Thymus (tissue), 11 donors: Measurements from ENCODE around the gene ZNF710. TPM values are rescaled to one million over a fixed set of nuclear protein-coding genes. Genes with fewer than 3 reads are reported as not detected.

Source experiments
- DNase-seq, 9 donors: peaks; one replicate each; pipeline ENCODE4 v3.0.0-alpha.2; 2013; ENCODE audit warnings: low spot score in 9 of 9, low read depth in 6 of 9, missing footprints in 1 of 9
- H3K27ac ChIP-seq, 2 donors: one replicate each; pipeline ENCODE4 v1.5.1; 2013; ENCODE audit warnings: control low read depth in 1 of 2, low read depth in 1 of 2, low read length in 1 of 2, mild to moderate bottlenecking in 1 of 2, moderate library complexity in 1 of 2
- H3K27me3 ChIP-seq, 2 donors: one replicate each; pipeline ENCODE4 v1.5.1; 2013; ENCODE audit warnings: low read length in 1 of 2; ENCODE audit not compliant: control insufficient read depth in 2 of 2, insufficient read depth in 1 of 2
- H3K36me3 ChIP-seq, 2 donors: one replicate each; pipeline ENCODE4 v1.5.1; 2013; ENCODE audit warnings: low read length in 1 of 2, mild to moderate bottlenecking in 1 of 2, moderate library complexity in 1 of 2; ENCODE audit not compliant: control insufficient read depth in 2 of 2, insufficient read depth in 2 of 2
- H3K4me1 ChIP-seq, 2 donors: one replicate each; pipeline ENCODE4 v1.5.1; 2013; ENCODE audit warnings: low read length in 2 of 2; ENCODE audit not compliant: control insufficient read depth in 2 of 2, insufficient read depth in 2 of 2
- H3K4me3 ChIP-seq, 2 donors: one replicate each; pipeline ENCODE4 v1.5.1; 2013; ENCODE audit warnings: low read length in 2 of 2, control low read depth in 1 of 2, mild to moderate bottlenecking in 1 of 2
- H3K9me3 ChIP-seq, 2 donors: one replicate each; pipeline ENCODE4 v1.5.1; 2013; ENCODE audit warnings: low read length in 1 of 2, mild to moderate bottlenecking in 1 of 2; ENCODE audit not compliant: control insufficient read depth in 2 of 2, insufficient read depth in 1 of 2
- WGBS: extraction: QIAGEN DNeasy Blood & Tissue Kit; methylation state at CpG from one replicate; pipeline ENCODE4 v1.1.7; 2013; 5-methylcytosine and 5-hydroxymethylcytosine counted together
- polyA plus RNA-seq: library from polyadenylated mRNA; stranded (reverse); fragments of 200-250 nt; gene quantifications from one replicate; pipeline ENCODE4 v1.2.3, GENCODE V29; 2013
- total RNA-seq: library from RNA; stranded (reverse); fragments of 120-200 nt; gene quantifications from one replicate; pipeline ENCODE4 v1.2.4, GENCODE V29; 2013
- donor health status: healthy.

The ZNF710 gene
- total and polyA plus RNA-seq, 2 donors = 12.5 to 21.9 TPM

DNA sequence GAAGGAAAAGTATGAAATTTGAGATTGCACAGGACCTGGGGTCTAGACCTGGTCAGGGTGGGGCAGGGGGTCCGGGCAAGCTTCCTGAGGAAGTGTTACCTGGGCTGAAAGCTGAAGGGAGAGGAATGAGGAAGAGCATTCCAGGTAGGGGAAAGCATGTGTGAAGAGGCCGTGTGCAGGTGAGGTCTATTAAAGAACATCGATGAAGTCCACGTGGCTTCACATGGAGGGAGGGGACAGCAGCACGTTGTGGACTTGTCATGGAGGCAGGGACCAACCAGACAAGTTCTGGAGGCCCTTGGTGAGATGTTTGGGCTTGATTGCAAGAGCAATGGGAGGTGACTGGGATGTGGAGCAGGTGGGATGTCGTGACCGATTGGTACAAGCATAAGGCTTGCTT is 54.1 kb downstream of the ZNF710 start:
- Histone ChIP-seq H3K36me3 (peaks cover 0 to 3% of the 10 kb centered on the region in 2 donors), H3K4me3 (no peak overlapping the region), H3K27me3 (no peaks in the 10 kb centered on the region), H3K4me1 (peaks cover 8 to 60% of the 10 kb centered on the region in 2 donors), H3K9me3 (peaks cover 0 to 10% of the 10 kb centered on the region in 2 donors), H3K27ac (no peak overlapping the region)
- DNase-seq = no peak
- 93% methylated on average over 7 of the region's 7 CpGs for WGBS

DNA sequence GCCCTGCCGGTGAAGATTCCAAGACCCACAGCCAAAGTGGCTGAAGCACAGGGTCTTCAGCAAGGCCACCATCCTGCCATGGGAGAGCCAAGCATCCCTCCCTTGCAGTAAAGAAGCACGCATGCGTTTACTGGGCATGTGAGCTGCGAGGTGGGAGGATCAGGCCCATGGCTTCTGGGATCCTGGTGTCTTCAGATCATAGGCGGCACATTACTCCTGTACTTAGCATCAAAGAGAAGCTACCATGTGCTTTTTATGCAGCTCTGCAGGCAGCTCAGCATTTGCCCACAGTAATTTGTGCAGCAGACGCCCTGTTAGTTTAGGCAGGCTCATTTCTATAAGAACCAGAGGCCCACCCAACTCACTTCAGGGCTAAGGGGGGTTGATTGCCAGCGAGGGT is 55.4 kb downstream of the ZNF710 start:
- Histone ChIP-seq H3K4me1 (peaks cover 9 to 73% of the 10 kb centered on the region in 2 donors), H3K4me3 (no peak overlapping the region), H3K27me3 (no peaks in the 10 kb centered on the region), H3K36me3 (peaks cover 0 to 3% of the 10 kb centered on the region in 2 donors), H3K9me3 (peaks cover 0 to 10% of the 10 kb centered on the region in 2 donors), H3K27ac (no peak overlapping the region)
- WGBS = 96% methylated on average over 7 of the region's 7 CpGs
- DNase-seq = no peak

DNA sequence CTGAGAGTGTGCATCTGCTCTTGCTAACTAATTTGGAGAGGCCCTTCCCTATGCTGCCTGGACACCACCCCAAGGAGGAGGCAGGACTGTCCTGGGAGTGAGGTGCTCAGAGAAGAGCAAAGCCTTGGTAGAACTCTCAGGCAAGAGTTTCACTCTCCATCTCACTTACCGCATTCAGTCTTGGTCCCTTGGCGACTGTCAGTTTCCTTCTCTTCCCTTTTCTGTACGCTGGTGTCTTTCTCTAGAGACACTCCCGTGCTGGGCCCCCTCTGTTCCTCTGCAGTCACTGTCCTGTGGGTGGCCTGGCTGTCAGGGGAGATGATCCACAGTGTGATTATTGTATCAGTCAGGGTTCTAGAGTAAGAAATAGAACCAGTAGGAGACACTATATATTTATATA is 57.2 kb downstream of the ZNF710 start:
- DNase-seq = peak in 1 of 9 donors; percentile 9
- Histone ChIP-seq H3K27me3 (no peaks in the 10 kb centered on the region), H3K9me3 (peaks cover 0 to 10% of the 10 kb centered on the region in 2 donors), H3K4me3 (no peak overlapping the region), H3K36me3 (peaks cover 3 to 4% of the 10 kb centered on the region in 2 donors), H3K4me1 (peaks cover 13 to 85% of the 10 kb centered on the region in 2 donors), H3K27ac (peak overlapping the region in 1 of 2 donors; percentile 6)
- WGBS = 79% methylated on average over 4 of the region's 4 CpGs

DNA sequence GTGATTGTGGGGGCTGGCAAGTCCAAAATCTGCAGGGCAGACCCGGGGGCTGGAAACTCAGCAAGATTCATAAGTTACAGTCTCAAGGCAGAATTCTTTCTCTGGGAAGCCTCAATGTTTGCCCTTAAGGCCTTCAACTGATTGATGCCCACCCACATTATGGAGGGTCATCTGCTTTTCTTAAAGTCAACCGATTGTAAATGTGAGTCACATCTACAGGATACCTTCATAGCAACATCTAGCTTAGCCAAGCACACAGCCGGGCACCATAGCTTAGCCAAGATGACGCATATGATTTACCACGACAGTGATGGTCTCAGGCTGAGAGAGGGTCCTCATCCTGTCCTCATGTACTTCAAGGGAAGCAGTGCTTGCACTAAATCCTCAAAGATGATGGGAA is 57.7 kb downstream of the ZNF710 start:
- DNase-seq = no peak
- H3K27ac ChIP-seq = peak overlapping the region; percentile 79 to 88
- H3K9me3 ChIP-seq = peaks cover 0 to 10% of the 10 kb centered on the region in 2 donors
- H3K27me3 ChIP-seq = no peaks in the 10 kb centered on the region
- no peak overlapping the region for H3K4me3 ChIP-seq
- H3K36me3 ChIP-seq = peaks cover 3 to 4% of the 10 kb centered on the region in 2 donors
- WGBS = 99% methylated on average over 5 of the region's 5 CpGs
- peaks cover 13 to 88% of the 10 kb centered on the region in 2 donors for H3K4me1 ChIP-seq

DNA sequence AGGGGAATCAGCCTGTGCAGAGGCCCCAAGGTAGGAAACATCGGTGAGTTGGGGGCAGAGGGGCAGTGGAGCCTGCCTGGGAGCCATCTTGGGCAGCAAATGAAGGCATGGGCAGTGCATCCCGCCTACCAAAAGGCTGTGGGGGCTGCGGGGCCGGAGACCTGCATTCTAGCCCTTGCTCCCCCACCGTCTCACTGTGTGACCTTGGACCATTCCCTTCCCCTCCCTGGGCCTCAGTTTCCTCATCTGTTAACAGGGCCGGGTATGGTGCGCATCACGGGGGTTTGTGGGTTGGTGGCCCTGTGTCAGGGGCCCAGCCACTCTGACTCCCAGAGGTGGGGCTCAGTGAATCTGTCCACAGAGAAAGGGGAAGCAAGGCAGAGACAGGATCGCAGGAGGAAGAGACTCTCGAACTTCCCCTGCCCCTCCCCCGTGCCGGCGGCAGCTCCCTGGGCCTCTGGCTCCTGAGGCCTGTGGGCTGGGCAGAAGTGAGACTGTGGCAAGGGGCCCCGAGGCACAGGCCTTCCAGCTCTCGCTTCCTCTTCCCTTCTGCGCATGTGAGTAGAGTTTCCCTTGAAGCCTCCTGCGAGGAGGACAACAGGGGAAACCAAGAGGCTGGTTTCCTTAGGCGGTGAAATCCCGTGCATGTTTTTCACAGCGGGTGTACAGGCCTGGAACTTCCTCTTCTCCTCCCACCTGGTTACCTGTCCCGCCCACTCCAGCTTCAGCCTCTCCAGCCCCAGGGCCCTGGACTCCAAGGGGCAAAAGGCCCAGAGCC is 58.3 kb downstream of the ZNF710 start:
- H3K9me3 ChIP-seq = peaks cover 0 to 10% of the 10 kb centered on the region in 2 donors
- peaks cover 15 to 88% of the 10 kb centered on the region in 2 donors for H3K4me1 ChIP-seq
- WGBS = 38% methylated on average over 21 of the region's 21 CpGs
- no peaks in the 10 kb centered on the region for H3K27me3 ChIP-seq
- peak overlapping the region; percentile 79 to 88 for H3K27ac ChIP-seq
- no peak overlapping the region for H3K4me3 ChIP-seq
- H3K36me3 ChIP-seq = peaks cover 3 to 4% of the 10 kb centered on the region in 2 donors
- peak; percentile 50 to 91 (median 70) for DNase-seq

GRCh38 chr15:90060797-90061196 is 59.7 kb downstream of the ZNF710 start:
- WGBS = 95% methylated on average over 3 of the region's 3 CpGs
- no peak for DNase-seq
- Histone ChIP-seq H3K27ac (peak overlapping the region in 1 of 2 donors; percentile 96), H3K4me3 (no peak overlapping the region), H3K36me3 (peaks cover 3 to 4% of the 10 kb centered on the region in 2 donors), H3K9me3 (peaks cover 0 to 10% of the 10 kb centered on the region in 2 donors), H3K27me3 (no peaks in the 10 kb centered on the region), H3K4me1 (peaks cover 15 to 93% of the 10 kb centered on the region in 2 donors)

DNA sequence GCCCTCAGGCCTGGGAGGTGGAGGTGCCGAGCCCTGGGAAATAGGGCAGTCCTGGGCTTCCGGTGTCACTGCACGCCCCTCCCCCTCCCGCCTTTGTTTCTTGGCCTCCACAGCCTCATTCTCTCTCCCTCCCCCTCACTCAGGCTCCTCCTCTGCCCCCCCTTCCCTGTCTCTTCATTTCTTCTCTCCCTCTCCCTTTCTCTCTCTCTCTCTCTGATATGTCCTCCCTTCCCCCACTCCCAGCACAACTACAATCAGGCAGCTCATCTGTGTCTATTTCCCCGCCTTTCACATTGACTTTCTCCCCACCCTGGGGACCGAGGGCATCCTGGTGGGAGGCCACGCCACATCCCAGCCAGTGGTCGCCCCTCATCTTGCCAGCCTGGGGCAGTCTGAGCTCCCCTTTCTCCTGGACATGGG is 60.9 kb downstream of the ZNF710 start:
- no peak overlapping the region for H3K4me3 ChIP-seq
- peaks cover 0 to 10% of the 10 kb centered on the region in 2 donors for H3K9me3 ChIP-seq
- H3K36me3 ChIP-seq = peaks cover 3 to 4% of the 10 kb centered on the region in 2 donors
- H3K4me1 ChIP-seq = peaks cover 12 to 84% of the 10 kb centered on the region in 2 donors
- peak overlapping the region in 1 of 2 donors; percentile 96 for H3K27ac ChIP-seq
- no peaks in the 10 kb centered on the region for H3K27me3 ChIP-seq
- DNase-seq = peak in 8 of 9 donors; percentile 65 to 91 (median 82)
- WGBS = 90% methylated on average over 8 of the region's 8 CpGs

DNA sequence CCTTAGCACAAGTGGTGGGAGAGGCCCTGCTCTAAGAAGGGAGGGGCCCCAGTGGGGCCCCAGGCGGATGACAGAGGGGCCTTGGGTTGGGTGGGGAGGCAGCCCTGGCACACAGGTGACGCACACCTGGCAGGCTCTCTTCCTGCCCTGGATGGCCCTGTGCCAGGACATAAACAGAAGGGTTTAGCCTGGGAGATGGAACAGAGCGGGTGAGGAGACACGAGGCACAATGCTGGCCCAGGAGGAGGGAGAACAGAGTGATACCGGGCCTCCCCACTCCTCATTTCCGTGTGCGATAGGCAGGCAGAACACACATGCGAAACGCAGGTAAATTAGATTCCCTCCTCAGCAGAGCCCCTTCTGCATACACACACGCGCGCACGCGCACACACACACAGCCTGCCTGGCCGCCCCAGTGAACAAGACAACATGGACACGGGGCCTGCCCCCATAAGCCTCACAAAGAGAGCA is 61.4 kb downstream of the ZNF710 start:
- Histone ChIP-seq H3K36me3 (peaks cover 6 to 7% of the 10 kb centered on the region in 2 donors), H3K27me3 (no peaks in the 10 kb centered on the region), H3K27ac (peak overlapping the region in 1 of 2 donors; percentile 96), H3K4me3 (no peak overlapping the region), H3K4me1 (peaks cover 12 to 82% of the 10 kb centered on the region in 2 donors), H3K9me3 (peaks cover 0 to 10% of the 10 kb centered on the region in 2 donors)
- peak in 4 of 9 donors; percentile 50 to 77 (median 60) for DNase-seq
- whole genome bisulfite sequencing = 84% methylated on average over 16 of the region's 16 CpGs
